Type B pancreatic cell (in vitro differentiated cells): ENCODE measurements around the gene NCCRP1. TPM values are rescaled to one million over a fixed set of nuclear protein-coding genes. Genes with fewer than 3 reads are reported as not detected.

ENCODE experiments used
- DNase-seq: peaks from one replicate; pipeline ENCODE4 v3.0.0; 2021; ENCODE audit warnings: mixed read lengths; ENCODE audit not compliant: unreplicated experiment; ENCODE audit errors: extremely low spot score
- H3K27ac Mint-ChIP-seq: 2 replicates; pipeline ENCODE4 v1.8.0; 2021; ENCODE audit warnings: mild to moderate bottlenecking, mixed read lengths
- H3K27me3 Mint-ChIP-seq: 2 replicates; pipeline ENCODE4 v1.8.0; 2021; ENCODE audit warnings: mixed read lengths
- H3K36me3 Mint-ChIP-seq: 2 replicates; pipeline ENCODE4 v1.8.0; 2021; ENCODE audit warnings: mixed read lengths
- H3K4me1 Mint-ChIP-seq: one replicate; pipeline ENCODE4 v1.8.0; 2021; ENCODE audit warnings: mixed read lengths; ENCODE audit not compliant: unreplicated experiment
- H3K4me3 Mint-ChIP-seq: 2 replicates; pipeline ENCODE4 v1.8.0; 2021; ENCODE audit warnings: mild to moderate bottlenecking, mixed read lengths
- H3K9me3 Mint-ChIP-seq: 2 replicates; pipeline ENCODE4 v1.8.0; 2021; ENCODE audit warnings: mixed read lengths
- total RNA-seq: library from RNA; stranded (reverse); gene quantifications from 2 replicates; pipeline ENCODE4 v1.2.1, GENCODE V29; 2021; ENCODE audit warnings: low replicate concordance
- TF ChIP-seq, protein P1 (sequence below): fragments of 200-600 bp; sonication (generic); conservative IDR thresholded peaks from 2 replicates; pipeline ENCODE4 v1.5.0; 2021; ENCODE audit warnings: antibody characterized with exemption, mild to moderate bottlenecking

NCCRP1 gene
- total RNA-seq, 1 donor from 2014 or later: 19.0 TPM

DNA sequence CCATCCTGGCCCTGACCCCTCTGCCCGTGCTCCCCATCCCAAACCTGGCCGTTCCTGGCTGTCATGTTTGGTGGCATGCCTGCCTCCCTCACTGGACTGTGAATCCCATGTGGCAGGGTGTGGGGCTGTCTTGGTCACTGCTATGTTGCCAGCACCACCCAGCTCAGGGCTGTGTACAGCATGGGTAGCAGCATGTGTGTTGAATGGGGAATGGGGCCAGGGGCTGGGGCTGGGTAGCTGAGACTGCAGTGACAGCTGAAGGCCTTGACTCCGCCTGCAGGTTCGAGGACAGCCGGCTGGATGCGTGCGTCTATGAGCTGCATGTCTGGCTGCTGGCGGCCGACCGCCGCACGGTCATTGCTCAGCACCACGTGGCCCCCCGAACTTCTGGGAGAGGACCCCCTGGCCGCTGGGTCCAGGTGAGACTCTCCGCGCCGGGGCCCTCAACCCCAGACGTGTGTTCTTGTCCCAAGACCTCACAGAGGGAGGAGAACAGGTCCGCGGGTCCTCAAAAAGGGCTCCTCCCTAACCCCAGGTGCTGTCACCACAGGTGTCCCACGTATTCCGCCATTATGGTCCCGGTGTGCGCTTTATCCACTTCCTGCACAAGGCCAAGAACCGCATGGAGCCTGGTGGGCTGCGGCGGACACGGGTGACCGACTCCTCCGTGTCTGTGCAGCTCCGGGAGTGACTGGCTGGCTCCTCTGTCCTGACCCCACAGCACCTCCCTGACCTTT lies 3.5 kb downstream of the NCCRP1 start:
- Mint-ChIP-seq H3K27me3 (peaks cover 52% of the 10 kb centered on the region), H3K36me3 (no peaks in the 10 kb centered on the region), H3K4me1 (peaks cover 11% of the 10 kb centered on the region), H3K4me3 (no peak overlapping the region), H3K27ac (no peak overlapping the region), H3K9me3 (no peaks in the 10 kb centered on the region)
- no peak for DNase-seq
- TF ChIP-seq, protein P1, sequence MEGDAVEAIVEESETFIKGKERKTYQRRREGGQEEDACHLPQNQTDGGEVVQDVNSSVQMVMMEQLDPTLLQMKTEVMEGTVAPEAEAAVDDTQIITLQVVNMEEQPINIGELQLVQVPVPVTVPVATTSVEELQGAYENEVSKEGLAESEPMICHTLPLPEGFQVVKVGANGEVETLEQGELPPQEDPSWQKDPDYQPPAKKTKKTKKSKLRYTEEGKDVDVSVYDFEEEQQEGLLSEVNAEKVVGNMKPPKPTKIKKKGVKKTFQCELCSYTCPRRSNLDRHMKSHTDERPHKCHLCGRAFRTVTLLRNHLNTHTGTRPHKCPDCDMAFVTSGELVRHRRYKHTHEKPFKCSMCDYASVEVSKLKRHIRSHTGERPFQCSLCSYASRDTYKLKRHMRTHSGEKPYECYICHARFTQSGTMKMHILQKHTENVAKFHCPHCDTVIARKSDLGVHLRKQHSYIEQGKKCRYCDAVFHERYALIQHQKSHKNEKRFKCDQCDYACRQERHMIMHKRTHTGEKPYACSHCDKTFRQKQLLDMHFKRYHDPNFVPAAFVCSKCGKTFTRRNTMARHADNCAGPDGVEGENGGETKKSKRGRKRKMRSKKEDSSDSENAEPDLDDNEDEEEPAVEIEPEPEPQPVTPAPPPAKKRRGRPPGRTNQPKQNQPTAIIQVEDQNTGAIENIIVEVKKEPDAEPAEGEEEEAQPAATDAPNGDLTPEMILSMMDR: no peak

DNA sequence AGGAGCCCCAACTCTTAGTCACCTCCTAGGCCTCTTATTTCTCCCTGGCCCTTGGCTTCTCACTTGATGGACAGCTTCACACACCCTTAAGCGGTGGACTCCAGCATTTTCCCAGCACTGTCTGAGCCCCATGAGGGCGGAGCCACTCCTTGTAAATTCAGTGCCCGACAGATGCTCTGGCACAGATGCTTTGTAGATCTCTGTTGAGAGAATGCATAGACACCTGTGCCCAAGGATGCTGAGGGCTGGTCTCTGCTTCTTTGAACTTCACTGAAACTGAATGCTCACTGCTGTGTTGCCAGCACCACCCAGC lies 4.0 kb downstream of the NCCRP1 start:
- H3K27ac Mint-ChIP-seq: no peak overlapping the region
- no peak overlapping the region for H3K4me3 Mint-ChIP-seq
- H3K27me3 Mint-ChIP-seq: peaks cover 48% of the 10 kb centered on the region
- no peaks in the 10 kb centered on the region for H3K36me3 Mint-ChIP-seq
- TF ChIP-seq, protein P1: no peak
- H3K4me1 Mint-ChIP-seq: peaks cover 7% of the 10 kb centered on the region
- no peak for DNase-seq
- no peaks in the 10 kb centered on the region for H3K9me3 Mint-ChIP-seq

DNA sequence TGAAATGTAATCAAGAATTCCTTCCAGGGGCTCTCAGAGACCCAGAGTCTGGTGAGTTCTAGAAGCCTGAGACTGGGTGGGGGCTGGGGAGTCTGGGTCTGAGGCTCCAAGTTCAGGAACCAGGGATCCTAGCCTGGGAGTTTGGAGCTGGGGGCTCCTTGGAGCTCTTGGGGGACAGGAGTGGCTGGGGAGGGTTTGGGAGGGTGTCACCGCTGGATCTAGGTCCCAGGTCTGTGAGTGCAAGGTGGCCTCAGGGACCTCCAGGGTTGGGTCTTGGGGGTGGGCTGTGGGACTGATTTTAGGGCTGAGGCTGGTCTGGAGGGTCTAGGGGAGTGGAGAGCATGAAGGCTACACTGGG lies 6.2 kb downstream of the NCCRP1 start:
- no peak overlapping the region for H3K4me3 Mint-ChIP-seq
- no peaks in the 10 kb centered on the region for H3K4me1 Mint-ChIP-seq
- H3K27ac Mint-ChIP-seq: no peak overlapping the region
- no peak for DNase-seq
- peaks cover 33% of the 10 kb centered on the region for H3K27me3 Mint-ChIP-seq
- H3K9me3 Mint-ChIP-seq: no peaks in the 10 kb centered on the region
- no peaks in the 10 kb centered on the region for H3K36me3 Mint-ChIP-seq
- TF ChIP-seq, protein P1: no peak

DNA sequence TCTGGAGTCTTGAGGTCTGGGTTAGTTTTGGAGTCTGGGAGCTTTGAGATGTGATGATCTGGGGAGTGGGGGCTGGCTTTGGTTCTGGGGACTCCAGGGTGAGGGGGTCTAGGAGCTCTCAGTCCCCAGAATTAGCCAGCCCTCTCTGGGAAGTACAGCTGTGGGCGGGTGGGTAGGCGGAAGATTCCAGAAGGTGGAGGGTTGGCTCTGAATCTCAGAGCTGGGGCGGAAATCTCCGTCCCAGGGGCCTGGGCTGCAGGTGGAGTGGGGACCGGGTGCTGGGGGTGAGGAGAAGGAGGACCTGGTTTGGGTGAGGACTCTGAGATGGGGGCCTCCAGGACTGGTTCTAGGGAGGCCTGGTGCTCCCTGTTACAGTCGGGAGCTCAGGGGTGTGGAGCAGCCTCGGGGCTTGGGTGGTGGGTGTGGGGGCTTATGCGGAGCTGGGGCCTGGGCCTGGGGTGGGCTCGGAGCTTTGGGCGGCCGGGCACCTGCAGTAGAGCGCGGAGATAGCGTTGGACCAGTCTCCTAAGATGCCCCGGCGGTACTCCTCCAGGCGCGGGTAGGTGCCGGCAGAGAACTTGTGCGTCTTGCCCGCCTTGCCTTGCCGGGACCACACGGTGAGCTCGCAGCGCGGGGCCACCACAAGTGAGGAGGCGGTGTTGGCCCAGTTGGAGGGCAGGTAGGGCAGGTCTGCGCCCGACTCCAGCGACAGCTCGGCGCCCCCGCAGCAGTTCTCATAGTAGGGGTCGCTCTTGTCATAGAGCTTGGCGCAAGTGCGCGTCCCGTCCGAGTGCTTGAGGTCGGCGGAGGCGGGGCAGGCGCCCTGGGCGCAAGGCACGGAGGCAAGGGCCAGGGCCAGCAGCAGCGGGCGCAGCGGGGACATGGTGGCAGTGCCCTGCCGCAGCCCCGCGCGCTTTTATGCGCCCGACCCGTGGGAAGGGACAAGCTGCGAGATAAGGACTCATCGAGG lies 6.9 kb downstream of the NCCRP1 start, which contains the start of gene SYCN:
Gene SYCN (minus strand): TSS at position 892 of the 970 bp plus-strand sequence. CDS start 9 bp downstream, at position 883.
- Mint-ChIP-seq H3K4me3 (no peak within 1 kb of the TSS), H3K27ac (no peak within 1 kb of the TSS), H3K27me3 (peaks cover 32% of the 10 kb centered on the region), H3K4me1 (no peaks in the 10 kb centered on the region), H3K9me3 (no peaks in the 10 kb centered on the region), H3K36me3 (no peaks in the 10 kb centered on the region)
- DNase-seq: no peak
- TF ChIP-seq, protein P1: no peak

DNA sequence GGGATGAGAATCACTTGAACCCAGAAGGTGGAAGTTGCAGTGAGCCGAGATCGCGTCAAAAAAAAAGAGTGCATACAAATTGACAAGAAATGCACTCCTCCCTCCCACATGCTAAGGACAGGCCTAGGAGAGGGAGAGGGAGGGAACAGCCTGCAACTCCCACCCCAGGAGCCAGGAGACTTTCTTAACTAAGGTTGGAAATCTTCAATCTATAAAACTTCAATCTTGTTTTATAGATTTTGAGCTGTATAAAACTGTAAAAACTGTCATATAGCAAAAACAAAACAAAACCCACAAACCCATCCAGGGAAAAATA lies 8.6 kb downstream of the NCCRP1 start:
- H3K27me3 Mint-ChIP-seq: peaks cover 36% of the 10 kb centered on the region

More for the DNA sequence above, 8.6 kb downstream of the NCCRP1 start:
- Mint-ChIP-seq H3K4me3 (no peak overlapping the region), H3K36me3 (no peaks in the 10 kb centered on the region), H3K27ac (no peak overlapping the region), H3K4me1 (no peaks in the 10 kb centered on the region), H3K9me3 (no peaks in the 10 kb centered on the region)
- TF ChIP-seq, protein P1: no peak
- no peak for DNase-seq
